ENCODE results near the gene CLSTN3.

CLSTN3 gene

DNA sequence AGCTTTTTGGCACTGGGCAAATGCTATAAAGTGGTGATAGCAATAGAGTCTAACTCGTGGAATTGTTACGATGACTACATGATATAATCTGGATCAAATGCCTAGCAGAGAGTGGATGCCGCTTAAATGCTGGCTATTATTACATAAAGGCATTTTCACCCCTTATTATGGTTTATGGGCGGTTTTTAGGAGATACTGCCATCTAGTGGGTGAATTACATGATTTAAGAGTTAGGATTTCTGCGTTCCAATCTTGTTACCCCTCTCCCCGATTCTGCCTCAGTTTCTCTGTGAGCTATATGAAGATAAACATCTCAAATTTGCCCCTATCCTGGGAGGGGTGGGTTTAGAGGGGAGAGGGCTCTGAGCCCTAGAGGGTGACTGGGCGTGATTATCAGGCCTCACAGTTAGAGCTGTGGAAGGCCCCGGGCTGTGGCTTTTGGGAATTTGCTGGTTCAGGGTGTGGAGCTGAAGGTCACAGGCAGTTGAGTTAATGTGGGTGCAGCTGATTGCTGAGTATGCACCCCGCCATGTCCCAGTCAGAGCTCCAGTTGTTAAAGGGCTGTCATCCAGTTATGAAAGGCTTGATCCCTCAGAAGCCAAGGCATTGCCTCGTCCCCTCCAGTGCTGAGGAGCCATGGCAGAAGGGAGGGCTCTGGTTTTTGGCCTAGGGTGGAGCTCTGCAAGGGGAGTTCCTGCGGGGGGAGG lies 14.4 kb downstream of the CLSTN3 start:
- H3K27ac ChIP-seq (ENCODE audit: low read length) = no peak overlapping the region
- H3K4me1 ChIP-seq (ENCODE audit: control insufficient read depth, low read depth, low read length) = no peaks in the 10 kb centered on the region
- H3K9me3 ChIP-seq (ENCODE audit: control insufficient read depth, low read depth, low read length) = no peaks in the 10 kb centered on the region
- no peak overlapping the region for H3K4me3 ChIP-seq (ENCODE audit: low read length)
- no peaks in the 10 kb centered on the region for H3K36me3 ChIP-seq (ENCODE audit: control insufficient read depth, low read depth, low read length)
- no peak overlapping the region for H3K9ac ChIP-seq (ENCODE audit: low read length)
- H3K27me3 ChIP-seq (ENCODE audit: control insufficient read depth, insufficient read depth, low read length) = no peaks in the 10 kb centered on the region

DNA sequence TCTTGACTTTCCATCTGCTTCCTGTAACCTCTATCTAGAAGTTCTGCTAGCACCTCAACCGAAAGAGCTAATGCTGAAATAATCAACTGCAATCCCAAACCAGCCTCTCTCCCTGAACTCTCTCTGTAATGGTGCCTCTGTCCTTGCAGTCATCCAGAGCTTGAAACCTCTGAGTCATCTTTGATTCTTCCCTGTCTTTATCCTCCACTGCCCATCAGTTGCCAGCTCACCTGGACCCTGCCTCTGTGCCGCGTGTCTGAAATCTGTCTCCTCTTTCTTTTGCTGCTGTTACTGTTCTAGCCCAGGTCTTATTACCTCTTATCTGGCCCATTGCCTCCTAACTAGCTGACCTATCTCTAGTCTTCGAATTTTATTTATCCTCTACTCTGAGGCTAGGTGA lies 15.5 kb downstream of the CLSTN3 start:
- Histone ChIP-seq H3K27me3 (ENCODE audit: control insufficient read depth, insufficient read depth, low read length) (no peaks in the 10 kb centered on the region), H3K9me3 (ENCODE audit: control insufficient read depth, low read depth, low read length) (no peaks in the 10 kb centered on the region), H3K4me3 (ENCODE audit: low read length) (no peak overlapping the region), H3K4me1 (ENCODE audit: control insufficient read depth, low read depth, low read length) (no peaks in the 10 kb centered on the region), H3K9ac (ENCODE audit: low read length) (no peak overlapping the region), H3K27ac (ENCODE audit: low read length) (no peak overlapping the region), H3K36me3 (ENCODE audit: control insufficient read depth, low read depth, low read length) (peaks cover 4% of the 10 kb centered on the region)

DNA sequence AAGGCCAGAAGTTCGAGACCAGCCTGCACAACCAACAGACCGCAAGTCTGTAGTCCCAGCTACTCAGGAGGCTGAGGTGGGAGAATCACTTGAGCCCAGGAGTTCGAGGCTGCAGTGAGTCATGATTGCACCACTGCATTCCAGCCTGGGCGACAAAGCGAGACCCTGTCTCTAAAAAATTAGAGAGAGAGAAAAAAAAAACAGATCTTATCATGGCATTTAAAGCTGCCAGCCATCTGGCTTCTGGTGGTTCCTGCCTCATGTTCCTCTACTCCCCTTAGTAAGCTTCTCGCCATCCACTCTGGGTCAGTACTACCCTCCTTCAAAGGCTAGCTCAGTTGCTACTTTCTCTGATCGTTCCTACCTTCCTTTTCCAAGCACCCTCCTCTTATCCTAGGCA lies 16.1 kb downstream of the CLSTN3 start:
- Histone ChIP-seq H3K4me3 (ENCODE audit: low read length) (no peak overlapping the region), H3K9me3 (ENCODE audit: control insufficient read depth, low read depth, low read length) (no peaks in the 10 kb centered on the region), H3K9ac (ENCODE audit: low read length) (no peak overlapping the region), H3K27ac (ENCODE audit: low read length) (no peak overlapping the region), H3K36me3 (ENCODE audit: control insufficient read depth, low read depth, low read length) (peaks cover 10% of the 10 kb centered on the region), H3K27me3 (ENCODE audit: control insufficient read depth, insufficient read depth, low read length) (no peaks in the 10 kb centered on the region), H3K4me1 (ENCODE audit: control insufficient read depth, low read depth, low read length) (no peaks in the 10 kb centered on the region)

DNA sequence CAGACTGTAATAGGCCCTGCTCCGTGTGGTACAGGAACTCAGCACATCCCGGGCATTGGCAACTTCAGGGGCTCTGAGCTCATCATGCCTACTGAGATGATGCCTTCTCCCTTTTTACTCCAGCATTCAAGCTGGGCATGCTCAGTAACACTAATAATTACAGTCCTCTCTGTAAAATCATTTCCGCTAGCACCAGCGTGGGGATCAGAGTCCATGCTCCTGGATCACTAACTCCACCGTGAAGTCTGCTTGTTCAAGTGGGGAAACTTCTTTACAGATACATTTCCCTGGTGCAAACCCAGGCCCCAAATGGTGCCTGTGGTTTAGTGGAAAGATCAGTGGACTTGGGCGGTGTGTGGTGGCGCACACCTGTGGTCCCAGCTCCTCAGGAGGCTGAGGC lies 16.7 kb downstream of the CLSTN3 start:
- Histone ChIP-seq H3K27me3 (ENCODE audit: control insufficient read depth, insufficient read depth, low read length) (no peaks in the 10 kb centered on the region), H3K27ac (ENCODE audit: low read length) (no peak overlapping the region), H3K9me3 (ENCODE audit: control insufficient read depth, low read depth, low read length) (no peaks in the 10 kb centered on the region), H3K4me1 (ENCODE audit: control insufficient read depth, low read depth, low read length) (no peaks in the 10 kb centered on the region), H3K9ac (ENCODE audit: low read length) (no peak overlapping the region), H3K4me3 (ENCODE audit: low read length) (no peak overlapping the region), H3K36me3 (ENCODE audit: control insufficient read depth, low read depth, low read length) (peaks cover 11% of the 10 kb centered on the region)

DNA sequence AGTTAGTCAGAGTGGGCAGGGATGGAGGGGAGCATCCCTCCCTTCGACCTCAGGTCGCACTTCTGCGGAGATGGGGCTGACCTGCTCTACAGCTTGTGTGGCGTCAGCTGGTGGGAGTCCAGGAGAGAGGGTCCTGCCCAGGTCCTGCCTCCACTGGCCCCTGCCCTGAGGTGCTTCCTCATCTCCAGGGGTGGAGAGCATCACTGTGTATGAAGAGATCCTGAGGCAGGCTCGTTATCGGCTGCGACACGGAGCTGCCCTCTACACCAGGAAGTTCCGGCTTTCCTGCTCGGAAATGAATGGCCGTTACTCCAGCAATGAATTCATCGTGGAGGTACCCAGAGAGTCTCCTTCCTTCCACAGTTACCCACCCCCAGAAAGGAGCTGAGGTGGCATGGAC lies 20.2 kb downstream of the CLSTN3 start:
- no peak overlapping the region for H3K4me3 ChIP-seq (ENCODE audit: low read length)
- H3K36me3 ChIP-seq (ENCODE audit: control insufficient read depth, low read depth, low read length) = peaks cover 11% of the 10 kb centered on the region
- no peak overlapping the region for H3K27ac ChIP-seq (ENCODE audit: low read length)
- H3K27me3 ChIP-seq (ENCODE audit: control insufficient read depth, insufficient read depth, low read length) = no peaks in the 10 kb centered on the region
- H3K4me1 ChIP-seq (ENCODE audit: control insufficient read depth, low read depth, low read length) = no peaks in the 10 kb centered on the region
- H3K9ac ChIP-seq (ENCODE audit: low read length) = no peak overlapping the region
- no peaks in the 10 kb centered on the region for H3K9me3 ChIP-seq (ENCODE audit: control insufficient read depth, low read depth, low read length)

DNA sequence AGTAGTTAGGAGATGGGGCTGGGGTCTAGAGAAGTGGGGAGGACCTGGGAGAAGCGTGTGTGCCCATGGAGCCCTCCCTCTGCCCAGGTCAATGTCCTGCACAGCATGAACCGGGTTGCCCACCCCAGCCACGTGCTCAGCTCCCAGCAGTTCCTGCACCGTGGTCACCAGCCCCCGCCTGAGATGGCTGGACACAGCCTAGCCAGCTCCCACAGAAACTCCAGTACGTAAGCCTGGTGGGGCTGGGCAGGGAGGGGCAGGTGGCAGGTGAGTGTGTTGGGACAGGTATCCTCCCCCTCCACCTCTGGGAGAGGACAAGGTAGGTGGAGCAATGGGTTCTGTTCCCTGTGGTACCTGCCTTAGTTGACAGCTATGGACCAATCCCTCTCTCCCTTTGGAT lies 20.7 kb downstream of the CLSTN3 start:
- H3K36me3 ChIP-seq (ENCODE audit: control insufficient read depth, low read depth, low read length) = peaks cover 11% of the 10 kb centered on the region

DNA sequence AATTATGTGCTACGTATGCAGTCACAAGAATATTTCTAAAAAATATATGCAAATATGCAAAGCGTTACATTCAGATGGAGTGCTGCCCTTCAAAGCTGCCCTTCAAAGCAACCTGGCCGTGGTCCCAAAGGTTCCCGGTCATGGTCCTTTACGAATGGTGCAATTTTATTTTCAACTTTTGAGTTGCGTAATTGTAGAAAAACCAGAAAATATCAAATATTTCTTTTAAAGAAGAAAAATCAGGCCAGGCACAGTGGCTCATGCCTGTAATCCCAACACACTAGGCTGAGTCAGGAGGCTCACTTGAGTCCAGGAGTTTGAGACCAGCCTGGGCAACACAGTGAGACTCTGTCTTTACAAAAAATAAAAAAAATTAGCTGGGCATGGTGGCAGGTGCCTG lies 21.4 kb downstream of the CLSTN3 start:
- no peak overlapping the region for H3K9ac ChIP-seq (ENCODE audit: low read length)

More for the DNA sequence above, 20.7 kb downstream of the CLSTN3 start:
- Histone ChIP-seq H3K9me3 (ENCODE audit: control insufficient read depth, low read depth, low read length) (no peaks in the 10 kb centered on the region), H3K4me1 (ENCODE audit: control insufficient read depth, low read depth, low read length) (no peaks in the 10 kb centered on the region), H3K4me3 (ENCODE audit: low read length) (no peak overlapping the region), H3K27ac (ENCODE audit: low read length) (no peak overlapping the region), H3K9ac (ENCODE audit: low read length) (no peak overlapping the region), H3K27me3 (ENCODE audit: control insufficient read depth, insufficient read depth, low read length) (no peaks in the 10 kb centered on the region)

DNA sequence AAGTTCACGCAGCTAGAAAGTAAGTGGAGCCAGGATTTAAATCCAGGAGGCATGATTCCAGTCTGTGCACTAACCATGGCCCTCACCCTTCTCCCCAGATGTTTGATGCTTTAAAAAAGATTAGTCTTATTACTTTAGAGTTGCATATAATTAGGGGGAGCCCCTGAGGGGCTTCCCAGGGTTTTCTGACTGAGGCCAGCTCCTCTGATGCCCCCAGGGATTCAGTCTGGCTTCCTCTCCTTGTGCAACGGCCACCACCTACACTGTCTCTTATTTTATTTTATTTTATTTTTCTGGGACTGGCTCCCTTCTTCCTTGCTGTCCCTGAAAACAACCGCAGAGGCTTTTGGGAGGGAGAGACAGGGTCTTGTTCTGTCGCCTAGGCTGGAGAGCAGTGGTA lies 22.6 kb downstream of the CLSTN3 start:
- H3K4me1 ChIP-seq (ENCODE audit: control insufficient read depth, low read depth, low read length) = no peaks in the 10 kb centered on the region

More for the DNA sequence above, 21.4 kb downstream of the CLSTN3 start:
- Histone ChIP-seq H3K4me1 (ENCODE audit: control insufficient read depth, low read depth, low read length) (no peaks in the 10 kb centered on the region), H3K4me3 (ENCODE audit: low read length) (no peak overlapping the region), H3K27me3 (ENCODE audit: control insufficient read depth, insufficient read depth, low read length) (no peaks in the 10 kb centered on the region), H3K9me3 (ENCODE audit: control insufficient read depth, low read depth, low read length) (no peaks in the 10 kb centered on the region), H3K27ac (ENCODE audit: low read length) (no peak overlapping the region), H3K36me3 (ENCODE audit: control insufficient read depth, low read depth, low read length) (peaks cover 11% of the 10 kb centered on the region)

DNA sequence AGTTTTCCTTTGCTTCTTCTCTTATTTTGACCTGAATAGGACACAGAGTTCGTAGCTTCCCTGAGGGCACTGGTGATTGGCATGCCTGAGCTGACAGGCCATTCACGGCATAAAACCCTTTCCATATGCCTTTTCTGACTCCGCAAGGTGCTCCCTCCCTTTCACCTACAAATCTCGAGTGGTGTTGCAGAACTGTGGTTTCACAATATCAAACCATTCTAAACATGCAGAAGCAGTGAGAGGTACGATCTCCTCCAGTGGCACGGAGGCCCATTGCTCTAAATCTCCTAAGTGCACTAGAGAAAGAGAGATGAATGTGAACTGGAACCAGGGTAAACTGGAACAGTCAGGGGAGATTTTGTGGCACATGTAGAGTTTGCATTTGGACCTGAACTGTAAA lies 23.9 kb downstream of the CLSTN3 start:
- H3K36me3 ChIP-seq (ENCODE audit: control insufficient read depth, low read depth, low read length) = peaks cover 11% of the 10 kb centered on the region
- no peak overlapping the region for H3K9ac ChIP-seq (ENCODE audit: low read length)
- H3K9me3 ChIP-seq (ENCODE audit: control insufficient read depth, low read depth, low read length) = no peaks in the 10 kb centered on the region
- H3K4me1 ChIP-seq (ENCODE audit: control insufficient read depth, low read depth, low read length) = no peaks in the 10 kb centered on the region
- no peak overlapping the region for H3K27ac ChIP-seq (ENCODE audit: low read length)
- no peaks in the 10 kb centered on the region for H3K27me3 ChIP-seq (ENCODE audit: control insufficient read depth, insufficient read depth, low read length)
- H3K4me3 ChIP-seq (ENCODE audit: low read length) = no peak overlapping the region

More for the DNA sequence above, 22.6 kb downstream of the CLSTN3 start:
- no peaks in the 10 kb centered on the region for H3K27me3 ChIP-seq (ENCODE audit: control insufficient read depth, insufficient read depth, low read length)
- H3K9me3 ChIP-seq (ENCODE audit: control insufficient read depth, low read depth, low read length) = no peaks in the 10 kb centered on the region
- no peak overlapping the region for H3K9ac ChIP-seq (ENCODE audit: low read length)
- H3K36me3 ChIP-seq (ENCODE audit: control insufficient read depth, low read depth, low read length) = peaks cover 11% of the 10 kb centered on the region
- H3K27ac ChIP-seq (ENCODE audit: low read length) = no peak overlapping the region
- H3K4me3 ChIP-seq (ENCODE audit: low read length) = no peak overlapping the region

DNA sequence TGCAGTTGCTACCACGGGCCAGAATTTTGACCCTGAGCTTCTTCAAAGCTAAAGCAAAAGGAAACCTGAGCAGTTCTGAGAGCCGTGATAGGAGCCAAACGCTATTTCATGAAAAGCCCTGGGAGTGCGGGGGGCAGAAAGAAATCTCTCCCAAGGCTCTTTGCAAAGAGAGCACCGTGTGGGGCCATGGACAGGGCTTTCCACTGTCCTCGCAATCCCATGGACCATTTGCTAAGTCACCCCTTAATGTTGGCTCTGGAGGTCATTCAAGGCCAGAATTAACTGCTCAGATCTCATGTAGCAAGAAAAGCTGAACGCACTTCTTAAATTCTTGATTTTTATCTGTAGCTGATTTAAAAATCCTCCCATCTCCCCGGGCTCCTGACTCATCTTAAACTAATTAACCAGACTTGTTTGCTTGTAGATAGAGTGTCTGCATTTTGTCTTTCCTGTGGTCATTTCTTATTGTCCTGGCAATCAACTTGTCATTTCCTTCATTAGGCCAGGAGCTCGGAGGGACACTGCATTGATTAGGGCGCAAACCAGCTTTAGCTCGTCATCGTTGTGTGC lies 24.8 kb downstream of the CLSTN3 start:
- H3K9me3 ChIP-seq (ENCODE audit: control insufficient read depth, low read depth, low read length) = no peaks in the 10 kb centered on the region
- H3K4me3 ChIP-seq (ENCODE audit: low read length) = no peak overlapping the region
- H3K27me3 ChIP-seq (ENCODE audit: control insufficient read depth, insufficient read depth, low read length) = no peaks in the 10 kb centered on the region
- H3K27ac ChIP-seq (ENCODE audit: low read length) = no peak overlapping the region
- H3K9ac ChIP-seq (ENCODE audit: low read length) = no peak overlapping the region
- no peaks in the 10 kb centered on the region for H3K4me1 ChIP-seq (ENCODE audit: control insufficient read depth, low read depth, low read length)
- H3K36me3 ChIP-seq (ENCODE audit: control insufficient read depth, low read depth, low read length) = peaks cover 11% of the 10 kb centered on the region

DNA sequence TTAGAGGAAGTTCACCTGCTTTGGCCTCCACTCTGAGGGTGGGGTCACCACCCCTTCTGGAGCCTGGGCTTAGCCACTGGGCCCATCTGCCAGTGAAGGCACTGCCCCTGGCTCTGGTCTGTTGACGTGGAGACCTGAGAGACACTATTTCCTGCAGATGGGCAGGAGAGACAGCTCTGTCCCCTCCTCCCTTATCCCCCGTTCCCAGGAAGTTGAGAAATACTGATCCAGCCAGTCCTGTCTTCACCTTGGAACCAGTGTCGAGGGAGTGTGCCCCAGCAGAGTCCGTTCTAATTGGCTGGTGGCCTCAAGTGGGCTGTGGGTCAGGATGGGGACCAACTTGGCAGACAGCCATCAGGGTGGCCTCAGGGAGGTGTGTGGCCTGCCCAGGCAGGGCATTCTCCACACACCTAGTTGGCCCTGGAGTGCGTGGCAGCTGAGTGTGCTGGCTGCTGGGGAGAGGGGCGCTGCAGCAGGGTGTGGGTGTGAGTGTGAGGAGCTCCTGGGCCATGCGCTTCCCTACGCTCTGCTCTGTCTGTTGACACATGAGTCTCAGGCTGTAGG lies 25.4 kb downstream of the CLSTN3 start:
- Histone ChIP-seq H3K9me3 (ENCODE audit: control insufficient read depth, low read depth, low read length) (no peaks in the 10 kb centered on the region), H3K27ac (ENCODE audit: low read length) (no peak overlapping the region), H3K36me3 (ENCODE audit: control insufficient read depth, low read depth, low read length) (peaks cover 8% of the 10 kb centered on the region), H3K27me3 (ENCODE audit: control insufficient read depth, insufficient read depth, low read length) (no peaks in the 10 kb centered on the region), H3K4me1 (ENCODE audit: control insufficient read depth, low read depth, low read length) (no peaks in the 10 kb centered on the region), H3K9ac (ENCODE audit: low read length) (no peak overlapping the region), H3K4me3 (ENCODE audit: low read length) (no peak overlapping the region)
